HG03139 (cell line): Measurements from ENCODE around the gene ARHGEF5.
"Not testable (repeated sequence)": the region's sequence is repeated elsewhere in the genome, so short reads cannot be mapped to it uniquely, and the experiment has no call there.

ENCODE experiments used
- ATAC-seq: cut with Tn5 transposase; IDR thresholded peaks from one replicate; pipeline ENCODE4 v1.9.1; 2021; ENCODE audit not compliant: unreplicated experiment

Gene ARHGEF5

DNA sequence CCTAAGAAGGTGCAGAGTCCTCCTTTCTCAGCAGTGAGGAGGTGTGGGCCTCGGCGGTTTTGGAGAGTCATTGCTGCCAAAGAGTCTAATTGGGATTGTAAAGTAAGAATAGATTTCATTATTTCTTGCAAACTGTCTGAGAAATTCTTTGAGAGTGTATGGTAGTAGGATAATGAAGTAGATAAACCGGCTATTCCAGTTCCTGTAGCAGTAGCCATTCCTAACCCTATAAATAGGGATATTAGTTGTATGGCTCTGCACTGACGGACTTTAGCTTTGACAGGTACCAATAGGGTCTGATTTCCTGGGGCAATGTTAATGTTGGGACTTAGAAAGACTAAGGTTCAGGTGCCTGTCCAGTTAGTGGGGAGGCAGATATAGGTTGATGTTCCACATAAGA lies 63.7 kb downstream of the ARHGEF5 start:
- not testable (repeated sequence) for ATAC-seq

DNA sequence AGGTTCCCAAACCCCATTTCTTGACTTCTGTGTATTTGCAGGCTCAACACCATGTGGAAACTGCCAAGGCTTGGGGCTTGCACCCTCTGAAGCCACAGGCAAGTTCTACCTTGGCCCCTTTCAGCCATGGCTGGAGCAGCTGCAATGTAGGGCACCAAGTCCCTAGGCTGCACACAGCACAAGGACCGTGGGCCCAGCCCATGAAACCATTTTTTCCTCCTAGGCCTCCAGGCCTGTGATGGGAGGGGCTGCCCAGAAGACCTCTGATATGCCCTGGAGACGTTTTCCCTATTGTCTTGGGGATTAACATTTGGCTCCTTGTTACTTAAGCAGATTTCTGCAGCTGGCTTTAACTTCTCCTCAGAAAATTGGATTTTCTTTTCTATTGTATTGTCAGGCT lies 72.3 kb downstream of the ARHGEF5 start:
- ATAC-seq, result not testable (repeated sequence)

DNA sequence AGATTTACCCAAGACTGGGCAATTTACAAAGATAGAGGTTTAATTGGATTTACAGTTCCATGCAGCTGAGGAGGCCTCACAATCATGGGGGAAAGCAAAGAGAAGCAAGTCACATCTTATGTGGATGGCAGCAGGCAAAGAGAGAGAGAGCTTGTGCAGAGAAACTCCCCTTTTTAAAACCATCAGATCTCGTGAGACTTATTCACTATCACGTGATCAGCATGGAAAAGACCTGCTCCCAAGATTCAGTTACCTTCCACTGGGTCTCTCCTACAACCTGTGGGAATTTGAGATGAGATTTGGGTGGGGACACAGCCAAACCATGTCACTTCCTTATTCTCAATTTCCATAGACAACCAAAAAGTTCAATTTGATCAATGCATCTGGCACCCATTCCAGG lies 73.2 kb downstream of the ARHGEF5 start:
- ATAC-seq, result no peak
